Activated naive CD8-positive, alpha-beta T cell treated with anti-CD3 and anti-CD28 coated beads, Interleukin-2, amount 10 ng/mL, durations not matched to agents 7 days and 5 days (primary cell): Measurements from ENCODE around the gene PDE4D. TPM values are rescaled to one million over a fixed set of nuclear protein-coding genes. Genes with fewer than 3 reads are reported as not detected.

Experiments used
- ATAC-seq: fragments of 150-1000 bp; cut with Tn5 transposase; one replicate; pipeline ENCODE4 v1.10.0; 2021; ENCODE audit warnings: low read depth, moderate library complexity
- POLR2A ChIA-PET: fragments of 350-600 bp; sonication (Branson Sonifier 250); formaldehyde crosslinking; loops from one replicate; lab custom pipeline; 2021; ENCODE audit warnings: antibody characterized with exemption; lab: Charles Lee
- DNase-seq: peaks from one replicate; pipeline ENCODE4 v3.0.0; 2021
- H3K27ac Mint-ChIP-seq: one replicate; pipeline ENCODE4 v1.8.0; 2022; ENCODE audit warnings: mild to moderate bottlenecking, mixed read lengths
- H3K27me3 Mint-ChIP-seq: one replicate; pipeline ENCODE4 v1.8.0; 2022; ENCODE audit warnings: mild to moderate bottlenecking, moderate library complexity, mixed read lengths
- H3K36me3 Mint-ChIP-seq: one replicate; pipeline ENCODE4 v1.8.0; 2021; ENCODE audit warnings: mild to moderate bottlenecking, mixed read lengths
- H3K4me1 Mint-ChIP-seq: one replicate; pipeline ENCODE4 v1.8.0; 2021; ENCODE audit warnings: mixed read lengths
- H3K4me3 Mint-ChIP-seq: one replicate; pipeline ENCODE4 v1.8.0; 2022; ENCODE audit warnings: mild to moderate bottlenecking, moderate library complexity, mixed read lengths
- H3K9me3 Mint-ChIP-seq: one replicate; pipeline ENCODE4 v1.8.0; 2021; ENCODE audit warnings: mixed read lengths
- total RNA-seq, 2 experiments: library from RNA; stranded (reverse); gene quantifications; one replicate each; pipeline ENCODE4 v1.2.3, GENCODE V29; 2021

PDE4D gene
- total RNA-seq, 2 experiments from 2014 or later, result 65.1 to 67.1 TPM

DNA sequence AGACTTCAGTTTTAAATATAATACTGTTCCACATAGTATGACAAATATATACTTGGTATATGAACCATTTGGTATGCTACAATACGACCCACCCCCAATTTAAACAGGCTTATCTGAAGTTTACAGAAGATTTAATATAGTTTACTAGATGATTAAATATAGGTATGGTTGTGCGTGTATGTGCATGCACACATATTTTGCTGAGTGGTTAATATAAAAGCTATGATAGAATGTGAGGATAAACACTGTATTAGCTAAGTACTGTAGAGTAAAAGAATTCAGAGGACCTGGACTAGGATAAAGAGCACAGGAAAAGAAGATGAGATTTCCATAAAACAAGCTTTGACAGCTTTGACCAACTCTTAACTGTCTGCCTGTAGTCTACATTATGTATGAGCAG lies 356.7 kb downstream of the PDE4D start:
- no peak for ATAC-seq

DNA sequence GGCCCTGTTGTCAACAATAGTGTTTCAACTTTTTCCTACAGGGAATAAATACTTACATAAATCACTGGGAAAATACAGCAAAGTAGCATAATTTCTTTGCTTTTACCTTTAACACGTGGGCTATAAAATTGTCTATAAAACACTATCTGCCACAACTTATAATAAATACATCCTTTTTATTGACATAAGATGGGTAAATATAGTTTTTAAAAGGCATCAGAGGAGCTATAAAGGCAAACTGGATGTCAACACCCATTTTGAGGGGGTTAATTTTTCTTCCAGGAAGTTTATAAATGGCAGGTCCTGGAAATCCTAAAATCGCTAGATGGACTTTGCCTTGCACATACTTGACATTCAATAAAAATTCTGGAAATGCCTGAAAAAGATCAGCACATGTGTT lies 358.0 kb downstream of the PDE4D start:
- no peaks in the 10 kb centered on the region for H3K9me3 Mint-ChIP-seq
- no peak for DNase-seq
- ATAC-seq, result no peak
- H3K4me3 Mint-ChIP-seq, result no peak overlapping the region
- POLR2A ChIA-PET, result no interaction called here
- H3K36me3 Mint-ChIP-seq, result no peaks in the 10 kb centered on the region
- H3K27me3 Mint-ChIP-seq, result peaks cover 4% of the 10 kb centered on the region
- H3K4me1 Mint-ChIP-seq, result no peaks in the 10 kb centered on the region
- H3K27ac Mint-ChIP-seq, result no peak overlapping the region

More for the DNA sequence above, 356.7 kb downstream of the PDE4D start:
- Mint-ChIP-seq H3K36me3 (no peaks in the 10 kb centered on the region), H3K9me3 (no peaks in the 10 kb centered on the region), H3K4me3 (no peak overlapping the region), H3K27me3 (peaks cover 5% of the 10 kb centered on the region), H3K27ac (no peak overlapping the region), H3K4me1 (no peaks in the 10 kb centered on the region)
- no peak for DNase-seq
- POLR2A ChIA-PET, result no interaction called here

DNA sequence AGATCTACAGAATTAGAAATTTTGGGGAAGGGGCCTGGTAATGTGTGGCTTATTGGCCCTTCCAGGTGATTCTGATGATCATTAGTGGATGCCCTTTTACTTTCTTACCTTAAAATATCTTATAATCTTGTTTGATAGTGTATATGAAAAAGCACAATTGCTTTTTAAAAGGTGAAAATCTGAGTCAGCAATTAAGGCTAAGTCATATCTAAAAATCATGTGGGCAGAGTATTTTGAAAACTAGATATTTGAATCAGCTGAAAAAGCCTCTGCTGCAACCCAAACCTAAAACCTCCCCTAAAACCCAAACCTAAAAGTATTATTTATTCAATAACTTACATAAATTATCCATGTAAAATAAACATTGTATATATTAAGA lies 359.8 kb downstream of the PDE4D start:
- no peak overlapping the region for H3K4me3 Mint-ChIP-seq
- POLR2A ChIA-PET, result no interaction called here
- DNase-seq, result no peak
- H3K9me3 Mint-ChIP-seq, result no peaks in the 10 kb centered on the region
- H3K4me1 Mint-ChIP-seq, result no peaks in the 10 kb centered on the region
- no peak overlapping the region for H3K27ac Mint-ChIP-seq
- peaks cover 3% of the 10 kb centered on the region for H3K27me3 Mint-ChIP-seq
- no peaks in the 10 kb centered on the region for H3K36me3 Mint-ChIP-seq
- ATAC-seq, result no peak

DNA sequence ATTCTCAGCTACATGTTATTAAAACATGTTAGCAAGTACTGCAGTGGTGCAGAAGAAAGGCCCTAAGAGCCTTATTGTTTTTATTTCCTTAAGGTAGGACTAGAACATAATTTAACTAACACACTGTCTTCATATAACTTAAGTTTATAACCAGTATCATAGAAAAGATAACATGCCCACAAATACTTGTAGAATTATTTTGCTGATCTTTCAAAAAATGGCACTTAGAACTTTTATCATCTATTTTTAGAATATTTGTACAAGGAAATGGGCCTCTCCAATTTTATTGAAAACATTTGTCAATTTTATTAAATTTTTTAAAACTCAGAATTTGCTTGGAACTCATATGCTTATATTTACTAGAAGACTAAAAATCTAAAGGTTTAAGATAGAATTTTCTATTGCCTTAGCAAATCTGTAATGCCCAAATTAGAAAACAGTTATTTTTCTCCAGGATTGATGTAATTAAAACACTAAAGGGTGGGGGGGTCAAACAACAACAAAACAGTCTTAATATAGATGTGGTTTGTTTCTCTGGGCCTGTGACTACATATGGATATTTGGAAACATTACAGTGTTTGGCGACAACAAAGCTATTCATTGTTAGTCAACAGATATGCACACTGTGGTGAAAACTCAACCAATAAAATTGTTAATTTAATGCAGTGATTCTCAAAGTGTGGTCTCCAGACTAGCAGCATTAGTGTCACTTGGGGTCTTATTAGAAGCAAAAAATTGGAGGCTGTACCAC lies 360.4 kb downstream of the PDE4D start:
- POLR2A ChIA-PET, result no interaction called here
- H3K4me1 Mint-ChIP-seq, result no peaks in the 10 kb centered on the region
- ATAC-seq, result no peak

DNA sequence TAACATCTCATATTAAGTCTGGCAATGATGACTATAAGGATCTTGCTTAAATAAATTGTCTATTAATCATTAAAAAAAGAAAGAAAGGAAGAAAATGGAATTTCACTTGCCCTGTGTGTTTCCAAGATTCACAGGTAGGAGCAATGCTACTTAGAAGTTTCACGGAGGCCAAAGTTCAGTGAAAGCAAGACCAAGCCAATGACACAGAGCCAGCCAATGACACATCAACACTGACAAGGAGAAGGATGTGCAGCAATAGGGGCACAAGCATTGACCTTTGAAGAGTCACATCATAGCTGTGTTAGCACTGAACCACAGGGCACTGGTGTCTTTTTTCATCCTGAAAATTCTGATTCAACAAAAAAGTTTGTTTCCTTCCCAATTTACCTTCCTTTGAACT lies 364.3 kb downstream of the PDE4D start:
- Mint-ChIP-seq H3K36me3 (no peaks in the 10 kb centered on the region), H3K9me3 (peaks cover 2% of the 10 kb centered on the region), H3K27ac (no peak overlapping the region), H3K4me1 (no peaks in the 10 kb centered on the region), H3K27me3 (no peaks in the 10 kb centered on the region), H3K4me3 (no peak overlapping the region)
- no peak for ATAC-seq
- DNase-seq, result no peak
- POLR2A ChIA-PET, result no interaction called here

More for the DNA sequence above, 360.4 kb downstream of the PDE4D start:
- Mint-ChIP-seq H3K27ac (no peak overlapping the region), H3K9me3 (no peaks in the 10 kb centered on the region), H3K4me3 (no peak overlapping the region), H3K36me3 (no peaks in the 10 kb centered on the region), H3K27me3 (no peaks in the 10 kb centered on the region)
- DNase-seq, result no peak

DNA sequence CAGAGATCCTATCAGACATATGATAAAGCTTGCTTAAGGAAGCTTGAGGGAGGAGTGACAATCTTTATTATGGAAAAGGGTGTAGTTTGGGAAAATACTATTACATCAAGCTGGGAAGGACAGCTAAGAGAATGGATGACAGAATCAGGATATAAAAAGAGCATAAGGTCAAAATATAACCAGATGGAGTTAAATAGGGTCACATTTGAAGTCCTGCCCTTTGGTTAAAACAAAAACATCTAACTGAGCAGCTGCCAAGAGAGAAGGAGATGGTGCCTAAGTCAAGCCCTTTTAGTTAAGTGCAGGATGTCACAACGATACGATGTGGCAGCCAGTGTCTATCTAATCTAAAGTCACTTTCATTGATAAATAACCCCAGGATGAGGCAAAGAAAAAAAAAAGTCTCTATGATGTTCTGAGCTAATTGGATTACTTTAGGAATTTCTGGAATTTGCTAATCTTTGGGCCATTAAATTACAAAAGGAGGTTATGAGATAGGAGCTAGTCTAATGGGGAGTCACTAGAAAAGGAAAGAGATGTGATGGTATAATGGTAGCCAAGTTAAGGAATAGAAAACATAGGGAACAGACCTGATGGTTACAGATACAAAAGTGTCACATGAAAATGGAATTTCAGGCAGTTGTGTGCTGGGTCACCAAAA lies 365.2 kb downstream of the PDE4D start:
- Mint-ChIP-seq H3K4me1 (no peaks in the 10 kb centered on the region), H3K9me3 (peaks cover 7% of the 10 kb centered on the region), H3K27ac (no peak overlapping the region), H3K4me3 (no peak overlapping the region), H3K27me3 (no peaks in the 10 kb centered on the region), H3K36me3 (no peaks in the 10 kb centered on the region)
- DNase-seq, result no peak
- no peak for ATAC-seq
- POLR2A ChIA-PET, result no interaction called here

DNA sequence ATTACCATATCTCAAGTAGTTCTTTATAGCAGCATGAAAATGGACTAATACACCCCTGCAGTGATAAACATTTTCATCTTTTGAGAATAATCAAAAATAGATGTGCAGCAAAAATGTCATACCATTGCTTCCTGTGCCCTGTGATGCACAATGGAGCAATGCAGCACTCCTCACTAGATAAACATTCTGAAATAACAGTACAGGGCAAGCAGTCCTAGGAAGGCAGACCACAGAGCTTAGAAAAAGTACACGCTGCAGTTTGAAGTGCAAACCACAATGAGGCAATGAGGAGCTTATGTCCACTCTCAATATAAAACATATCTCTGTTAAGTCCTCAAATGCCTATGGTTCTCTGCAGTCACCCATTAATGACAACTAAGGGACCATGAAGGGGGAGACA lies 367.6 kb downstream of the PDE4D start:
- ATAC-seq (no peak), DNase-seq (no peak)
- POLR2A ChIA-PET, result no interaction called here
- Mint-ChIP-seq H3K36me3 (no peaks in the 10 kb centered on the region), H3K9me3 (peaks cover 7% of the 10 kb centered on the region), H3K27ac (no peak overlapping the region), H3K27me3 (no peaks in the 10 kb centered on the region), H3K4me1 (no peaks in the 10 kb centered on the region), H3K4me3 (no peak overlapping the region)

DNA sequence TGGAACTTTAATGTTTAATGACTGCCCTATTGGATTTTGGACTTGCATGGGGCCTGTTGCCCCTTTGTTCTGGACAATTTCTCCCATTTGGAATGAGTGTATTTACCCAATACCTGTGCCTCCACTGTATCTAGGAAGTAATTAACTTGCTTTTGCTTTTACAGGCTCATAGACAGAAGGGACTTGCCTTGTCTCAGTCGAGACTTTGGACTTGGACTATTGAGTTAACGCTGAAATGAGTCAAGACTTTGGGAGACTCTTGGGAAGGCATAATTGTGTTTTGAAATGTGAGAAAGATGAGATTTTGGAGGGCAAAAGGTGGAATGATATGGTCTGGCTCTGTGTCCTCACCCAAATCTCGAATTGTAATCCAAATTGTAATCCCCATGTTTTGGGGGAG lies 368.2 kb downstream of the PDE4D start:
- no peak for ATAC-seq

DNA sequence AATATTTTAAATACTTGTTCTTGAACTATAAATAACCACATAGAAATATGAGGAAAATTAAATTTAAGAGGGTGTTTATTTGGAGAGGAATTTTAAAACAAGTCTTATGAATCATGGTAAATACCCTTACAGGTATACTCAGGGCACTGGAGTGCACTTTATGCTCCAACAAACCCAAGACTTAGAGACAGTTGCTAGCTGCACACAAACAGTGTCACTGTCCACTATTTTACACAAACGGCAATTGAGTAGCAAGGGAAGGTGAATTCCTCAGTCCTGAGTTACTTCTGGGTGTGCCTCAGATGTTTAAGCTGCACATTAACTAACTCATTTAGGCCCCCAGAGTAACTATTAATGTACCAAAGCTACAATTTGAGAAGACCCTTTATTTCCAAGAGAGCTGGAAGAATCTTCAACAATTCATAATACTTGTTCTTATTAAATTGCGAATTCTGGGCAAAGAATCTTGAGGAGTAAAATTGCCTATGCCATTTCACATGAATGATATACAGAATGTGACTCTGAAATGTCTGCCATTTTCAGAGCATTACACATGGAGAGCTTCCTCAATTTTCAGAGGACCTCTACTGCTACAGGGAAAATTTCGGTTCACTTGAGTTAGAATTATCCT lies 371.2 kb downstream of the PDE4D start:
- Mint-ChIP-seq H3K27me3 (no peaks in the 10 kb centered on the region), H3K36me3 (no peaks in the 10 kb centered on the region), H3K4me1 (no peaks in the 10 kb centered on the region), H3K27ac (no peak overlapping the region), H3K4me3 (no peak overlapping the region), H3K9me3 (peaks cover 7% of the 10 kb centered on the region)
- ATAC-seq, result no peak
- POLR2A ChIA-PET, result no interaction called here
- DNase-seq, result no peak

More for the DNA sequence above, 368.2 kb downstream of the PDE4D start:
- Mint-ChIP-seq H3K4me3 (no peak overlapping the region), H3K9me3 (peaks cover 7% of the 10 kb centered on the region), H3K27ac (no peak overlapping the region), H3K36me3 (no peaks in the 10 kb centered on the region), H3K27me3 (no peaks in the 10 kb centered on the region), H3K4me1 (no peaks in the 10 kb centered on the region)
- POLR2A ChIA-PET, result no interaction called here
- no peak for DNase-seq

DNA sequence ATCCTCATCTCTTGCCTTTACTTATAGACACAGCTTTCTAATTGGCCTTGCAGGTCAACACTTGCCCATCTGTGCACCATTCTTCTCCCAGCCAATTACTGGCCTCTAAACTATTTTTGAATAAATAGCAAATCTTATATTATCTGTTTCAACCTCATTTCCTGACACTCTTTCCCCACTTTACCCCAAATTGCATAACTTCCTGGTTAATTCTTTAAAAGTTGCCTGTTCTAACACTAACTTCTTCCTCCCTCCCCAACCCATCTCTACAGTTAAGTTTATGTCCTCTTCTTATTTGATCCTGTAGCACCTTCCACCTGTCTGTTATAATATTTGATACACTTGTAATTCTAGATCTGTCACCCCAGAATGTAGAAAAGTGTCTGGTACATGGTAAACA lies 372.1 kb downstream of the PDE4D start:
- Mint-ChIP-seq H3K27me3 (no peaks in the 10 kb centered on the region), H3K4me1 (no peaks in the 10 kb centered on the region), H3K4me3 (no peak overlapping the region), H3K27ac (no peak overlapping the region), H3K36me3 (no peaks in the 10 kb centered on the region), H3K9me3 (peaks cover 7% of the 10 kb centered on the region)
- no peak for ATAC-seq
- DNase-seq, result no peak
- POLR2A ChIA-PET, result no interaction called here

DNA sequence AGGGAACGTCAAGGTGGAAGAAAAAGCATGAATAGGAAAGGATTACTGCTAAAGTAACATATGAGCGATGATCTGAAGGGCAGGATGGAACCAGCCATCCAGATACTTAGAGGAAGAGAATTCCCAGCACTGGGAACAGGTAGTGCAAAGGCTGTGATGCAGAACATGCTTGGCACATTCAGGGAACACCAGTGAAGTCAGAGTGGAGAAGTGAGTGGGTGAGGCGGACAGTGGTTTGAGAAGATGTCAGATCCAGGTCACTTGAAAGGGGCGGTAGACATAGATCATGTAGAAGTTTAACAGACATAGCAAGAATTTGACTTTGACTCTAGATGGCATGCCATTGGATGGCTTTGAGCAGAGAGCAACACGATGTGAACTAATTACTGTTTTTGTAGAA lies 374.2 kb downstream of the PDE4D start:
- POLR2A ChIA-PET, result no interaction called here
- H3K36me3 Mint-ChIP-seq, result no peaks in the 10 kb centered on the region
- no peaks in the 10 kb centered on the region for H3K27me3 Mint-ChIP-seq
- no peak overlapping the region for H3K4me3 Mint-ChIP-seq
- ATAC-seq, result no peak
- no peak overlapping the region for H3K27ac Mint-ChIP-seq
- no peaks in the 10 kb centered on the region for H3K4me1 Mint-ChIP-seq
- no peak for DNase-seq
- peaks cover 6% of the 10 kb centered on the region for H3K9me3 Mint-ChIP-seq

DNA sequence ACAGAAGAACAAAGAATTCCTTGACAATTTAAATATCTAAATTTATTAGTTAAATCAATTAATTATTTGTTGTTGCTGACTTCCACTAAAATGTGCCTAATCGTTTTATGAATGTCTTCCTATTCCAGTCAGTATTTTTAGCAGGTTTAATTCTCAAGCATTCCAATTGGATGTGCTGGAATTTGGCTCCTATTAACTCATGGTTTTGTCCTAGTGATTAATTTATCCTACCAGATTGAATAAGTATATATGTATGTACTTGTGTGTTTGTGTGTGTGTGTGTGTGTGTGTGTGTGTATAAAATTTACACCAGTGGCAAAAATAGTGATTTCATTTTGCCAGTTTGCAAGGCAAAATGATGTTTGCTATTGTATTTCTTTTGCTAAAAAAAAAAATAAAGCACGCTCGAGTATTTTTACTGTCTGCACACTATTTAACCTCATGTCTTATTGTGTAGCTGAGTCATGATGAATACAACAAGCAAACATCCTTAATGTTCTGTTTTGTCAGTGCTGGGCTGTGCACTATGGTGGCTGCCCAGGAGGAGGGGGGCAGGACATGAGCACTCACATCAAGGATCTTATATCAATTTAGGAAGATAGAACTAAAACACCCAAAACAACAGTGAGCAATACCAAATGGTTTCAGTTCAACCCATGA lies 375.5 kb downstream of the PDE4D start:
- DNase-seq, result no peak
- H3K4me1 Mint-ChIP-seq, result no peaks in the 10 kb centered on the region
- no peak overlapping the region for H3K4me3 Mint-ChIP-seq
- H3K36me3 Mint-ChIP-seq, result no peaks in the 10 kb centered on the region
- peak overlapping the region; percentile 44 for H3K27ac Mint-ChIP-seq
- H3K9me3 Mint-ChIP-seq, result no peaks in the 10 kb centered on the region
- POLR2A ChIA-PET, result no interaction called here
- peaks cover 2% of the 10 kb centered on the region for H3K27me3 Mint-ChIP-seq
- ATAC-seq, result no peak

DNA sequence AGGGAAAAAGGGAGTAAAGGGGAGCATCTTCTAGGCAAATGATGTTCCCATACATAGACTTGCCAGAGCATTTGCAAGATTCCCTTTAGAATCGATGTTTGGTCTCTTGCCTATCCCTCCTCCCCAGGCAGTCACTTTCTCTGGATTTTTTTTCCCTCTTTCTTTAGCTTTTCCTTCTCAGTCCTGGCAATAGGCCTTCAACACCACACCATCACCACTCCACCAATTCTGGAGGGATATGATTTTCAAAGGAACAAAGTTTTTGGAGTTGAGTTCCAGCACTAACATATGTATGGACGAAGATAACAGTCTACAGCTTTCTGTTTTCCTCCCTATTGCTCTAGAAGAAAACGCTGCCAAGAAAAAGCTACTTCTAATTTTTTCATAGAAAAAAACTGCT lies 377.4 kb downstream of the PDE4D start:
- no peaks in the 10 kb centered on the region for H3K9me3 Mint-ChIP-seq
- DNase-seq (no peak), ATAC-seq (no peak)
- H3K36me3 Mint-ChIP-seq, result no peaks in the 10 kb centered on the region
- POLR2A ChIA-PET, result no interaction called here
- no peak overlapping the region for H3K4me3 Mint-ChIP-seq
- peaks cover 4% of the 10 kb centered on the region for H3K27me3 Mint-ChIP-seq
- H3K27ac Mint-ChIP-seq, result no peak overlapping the region
- H3K4me1 Mint-ChIP-seq, result no peaks in the 10 kb centered on the region
